ENCODE measurements around the gene ADAMTSL5. TPM values are rescaled to one million over a fixed set of nuclear protein-coding genes. Genes with fewer than 3 reads are reported as not detected.
"Not testable (repeated sequence)": the region's sequence is repeated elsewhere in the genome, so short reads cannot be mapped to it uniquely, and the experiment has no call there.

Gene ADAMTSL5
- total and polyA plus RNA-seq, 2 donors = 4.1 to 9.4 TPM

GRCh38 chr19:1539749-1540148 lies 26.9 kb upstream of the ADAMTSL5 start:
- not testable (repeated sequence) for H3K4me3 ChIP-seq (ENCODE audit: low read depth, low read length); DNase-seq (ENCODE audit: extremely low spot score); H3K36me3 ChIP-seq (ENCODE audit: insufficient read depth); H3K4me1 ChIP-seq (ENCODE audit: insufficient read depth); H3K27ac ChIP-seq (ENCODE audit: low read depth)
- 89% methylated on average over 11 of the region's 11 CpGs for WGBS

- WGBS = 20% methylated on average over 15 of the region's 15 CpGs
- Histone ChIP-seq H3K4me1 (ENCODE audit: insufficient read depth) (no peaks in the 10 kb centered on the region), H3K4me3 (ENCODE audit: low read depth, low read length) (no peak overlapping the region), H3K27ac (ENCODE audit: low read depth) (no peak overlapping the region), H3K36me3 (ENCODE audit: insufficient read depth) (no peaks in the 10 kb centered on the region)
- no peak for DNase-seq (ENCODE audit: extremely low spot score)
Measured at GRCh38 chr19:1538978-1539377, 26.2 kb upstream of the ADAMTSL5 start.

- not testable (repeated sequence) for H3K4me1 ChIP-seq (ENCODE audit: insufficient read depth); H3K27ac ChIP-seq (ENCODE audit: low read depth); DNase-seq (ENCODE audit: extremely low spot score); H3K4me3 ChIP-seq (ENCODE audit: low read depth, low read length); H3K36me3 ChIP-seq (ENCODE audit: insufficient read depth)
- WGBS = 96% methylated on average over 7 of the region's 7 CpGs
Measured at GRCh38 chr19:1535699-1536098, 22.9 kb upstream of the ADAMTSL5 start.

- no peak for DNase-seq (ENCODE audit: extremely low spot score)
- H3K27ac ChIP-seq (ENCODE audit: low read depth) = no peak overlapping the region
- no peaks in the 10 kb centered on the region for H3K36me3 ChIP-seq (ENCODE audit: insufficient read depth)
- no peak overlapping the region for H3K4me3 ChIP-seq (ENCODE audit: low read depth, low read length)
- H3K4me1 ChIP-seq (ENCODE audit: insufficient read depth) = no peaks in the 10 kb centered on the region
- 89% methylated on average over 14 of the region's 14 CpGs for WGBS
Measured at GRCh38 chr19:1534972-1535371, 22.2 kb upstream of the ADAMTSL5 start.

GRCh38 chr19:1533510-1534150 lies 20.8 kb upstream of the ADAMTSL5 start:
- no peaks in the 10 kb centered on the region for H3K36me3 ChIP-seq (ENCODE audit: insufficient read depth)
- H3K4me3 ChIP-seq (ENCODE audit: low read depth, low read length) = no peak overlapping the region
- no peak overlapping the region for H3K27ac ChIP-seq (ENCODE audit: low read depth)
- WGBS = 75% methylated on average over 23 of the region's 23 CpGs
- DNase-seq (ENCODE audit: extremely low spot score) = no peak
- H3K4me1 ChIP-seq (ENCODE audit: insufficient read depth) = no peaks in the 10 kb centered on the region

GRCh38 chr19:1532003-1532402 lies 19.2 kb upstream of the ADAMTSL5 start:
- WGBS = 91% methylated on average over 9 of the region's 9 CpGs
- no peaks in the 10 kb centered on the region for H3K4me1 ChIP-seq (ENCODE audit: insufficient read depth)
- no peak overlapping the region for H3K4me3 ChIP-seq (ENCODE audit: low read depth, low read length)
- H3K36me3 ChIP-seq (ENCODE audit: insufficient read depth) = no peaks in the 10 kb centered on the region
- no peak for DNase-seq (ENCODE audit: extremely low spot score)
- no peak overlapping the region for H3K27ac ChIP-seq (ENCODE audit: low read depth)

GRCh38 chr19:1531587-1531986 lies 18.8 kb upstream of the ADAMTSL5 start:
- 91% methylated on average over 11 of the region's 11 CpGs for WGBS
- Histone ChIP-seq H3K36me3 (ENCODE audit: insufficient read depth) (no peaks in the 10 kb centered on the region), H3K27ac (ENCODE audit: low read depth) (no peak overlapping the region), H3K4me3 (ENCODE audit: low read depth, low read length) (no peak overlapping the region), H3K4me1 (ENCODE audit: insufficient read depth) (no peaks in the 10 kb centered on the region)
- no peak for DNase-seq (ENCODE audit: extremely low spot score)

- not testable (repeated sequence) for H3K4me3 ChIP-seq (ENCODE audit: low read depth, low read length); H3K36me3 ChIP-seq (ENCODE audit: insufficient read depth)
- 93% methylated on average over 11 of the region's 11 CpGs for WGBS
Measured at GRCh38 chr19:1530856-1531255, 18.0 kb upstream of the ADAMTSL5 start.

GRCh38 chr19:1529430-1529816 lies 16.6 kb upstream of the ADAMTSL5 start:
- H3K27ac ChIP-seq (ENCODE audit: low read depth) = no peak overlapping the region
- 89% methylated on average over 16 of the region's 16 CpGs for WGBS
- H3K36me3 ChIP-seq (ENCODE audit: insufficient read depth) = no peaks in the 10 kb centered on the region
- H3K4me1 ChIP-seq (ENCODE audit: insufficient read depth) = no peaks in the 10 kb centered on the region
- DNase-seq (ENCODE audit: extremely low spot score) = no peak
- H3K4me3 ChIP-seq (ENCODE audit: low read depth, low read length) = no peak overlapping the region

More at GRCh38 chr19:1530856-1531255, 18.0 kb upstream of the ADAMTSL5 start:
- not testable (repeated sequence) for DNase-seq (ENCODE audit: extremely low spot score); H3K4me1 ChIP-seq (ENCODE audit: insufficient read depth); H3K27ac ChIP-seq (ENCODE audit: low read depth)

GRCh38 chr19:1528596-1529429 lies 16.0 kb upstream of the ADAMTSL5 start:
- H3K4me1 ChIP-seq (ENCODE audit: insufficient read depth) = no peaks in the 10 kb centered on the region
- H3K36me3 ChIP-seq (ENCODE audit: insufficient read depth) = no peaks in the 10 kb centered on the region
- H3K4me3 ChIP-seq (ENCODE audit: low read depth, low read length) = no peak overlapping the region
- WGBS = 81% methylated on average over 22 of the region's 23 CpGs
- no peak overlapping the region for H3K27ac ChIP-seq (ENCODE audit: low read depth)
- no peak for DNase-seq (ENCODE audit: extremely low spot score)

- Histone ChIP-seq H3K4me3 (ENCODE audit: low read depth, low read length) (no peak overlapping the region), H3K4me1 (ENCODE audit: insufficient read depth) (no peaks in the 10 kb centered on the region), H3K27ac (ENCODE audit: low read depth) (no peak overlapping the region), H3K36me3 (ENCODE audit: insufficient read depth) (no peaks in the 10 kb centered on the region)
- WGBS = 84% methylated on average over 27 of the region's 27 CpGs
- DNase-seq (ENCODE audit: extremely low spot score) = no peak
Measured at GRCh38 chr19:1527650-1528309, 15.0 kb upstream of the ADAMTSL5 start.

GRCh38 chr19:1526979-1527649 lies 14.3 kb upstream of the ADAMTSL5 start:
- H3K4me3 ChIP-seq (ENCODE audit: low read depth, low read length) = no peak overlapping the region
- H3K4me1 ChIP-seq (ENCODE audit: insufficient read depth) = no peaks in the 10 kb centered on the region
- no peaks in the 10 kb centered on the region for H3K36me3 ChIP-seq (ENCODE audit: insufficient read depth)
- WGBS = 80% methylated on average over 18 of the region's 18 CpGs
- H3K27ac ChIP-seq (ENCODE audit: low read depth) = no peak overlapping the region
- DNase-seq (ENCODE audit: extremely low spot score) = no peak

GRCh38 chr19:1526066-1526778 lies 13.4 kb upstream of the ADAMTSL5 start:
- WGBS = 82% methylated on average over 33 of the region's 33 CpGs
- Histone ChIP-seq H3K4me1 (ENCODE audit: insufficient read depth) (no peaks in the 10 kb centered on the region), H3K27ac (ENCODE audit: low read depth) (no peak overlapping the region), H3K36me3 (ENCODE audit: insufficient read depth) (no peaks in the 10 kb centered on the region), H3K4me3 (ENCODE audit: low read depth, low read length) (no peak overlapping the region)
- no peak for DNase-seq (ENCODE audit: extremely low spot score)

Measured in urinary bladder (tissue), 4 donors.